T-helper 2 cell treated with Interferon-gamma antibody and Interleukin-4, amounts not matched to agents 5 μg/mL and 100 μg/mL, for 36 hours (primary cell): Measurements from ENCODE around the gene INAVA.
"Not testable (repeated sequence)": the region's sequence is repeated elsewhere in the genome, so short reads cannot be mapped to it uniquely, and the experiment has no call there.

Source experiments
- DNase-seq: peaks from one replicate; pipeline ENCODE4 v3.0.0; 2021; ENCODE audit warnings: low spot score
- H3K27ac Mint-ChIP-seq: one replicate; pipeline ENCODE4 v1.8.0; 2021; ENCODE audit warnings: mild to moderate bottlenecking, mixed read lengths
- H3K27me3 Mint-ChIP-seq: one replicate; pipeline ENCODE4 v1.8.0; 2021; ENCODE audit warnings: low read depth, mixed read lengths
- H3K36me3 Mint-ChIP-seq: one replicate; pipeline ENCODE4 v1.8.0; 2021; ENCODE audit warnings: low read depth, mixed read lengths
- H3K4me1 Mint-ChIP-seq: one replicate; pipeline ENCODE4 v1.8.0; 2021; ENCODE audit warnings: low read depth, mixed read lengths
- H3K4me3 Mint-ChIP-seq: one replicate; pipeline ENCODE4 v1.8.0; 2022; ENCODE audit warnings: mild to moderate bottlenecking, moderate library complexity, mixed read lengths
- H3K9me3 Mint-ChIP-seq: one replicate; pipeline ENCODE4 v1.8.0; 2021; ENCODE audit warnings: mixed read lengths

INAVA gene

DNA sequence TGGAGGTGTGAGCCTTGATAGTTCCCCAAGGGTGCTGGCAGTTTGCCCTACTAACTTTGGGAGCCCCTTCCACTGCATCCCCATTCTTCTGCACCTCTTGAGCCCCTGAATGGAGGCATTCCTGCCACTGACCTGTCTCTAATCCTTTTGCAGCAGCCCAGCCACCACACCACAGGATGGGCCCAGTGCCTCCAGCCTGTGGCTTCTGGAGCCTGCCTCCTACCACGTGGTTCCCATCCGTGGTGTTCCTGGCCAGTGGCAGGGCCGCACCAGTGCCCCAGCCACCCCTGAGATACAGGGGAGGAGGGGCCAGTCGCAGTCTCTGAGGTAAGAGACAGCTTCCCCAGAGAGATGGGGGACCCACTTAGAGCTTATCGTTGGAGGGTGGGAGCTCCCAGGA, 14.4 kb downstream of the INAVA start:
- Mint-ChIP-seq H3K27me3 (peaks cover 39% of the 10 kb centered on the region), H3K4me1 (peaks cover 9% of the 10 kb centered on the region), H3K4me3 (no peak overlapping the region), H3K9me3 (no peaks in the 10 kb centered on the region), H3K27ac (no peak overlapping the region), H3K36me3 (no peaks in the 10 kb centered on the region)
- no peak for DNase-seq

- H3K27me3 Mint-ChIP-seq: peaks cover 39% of the 10 kb centered on the region
- H3K27ac Mint-ChIP-seq: no peak overlapping the region
- H3K4me1 Mint-ChIP-seq: peaks cover 9% of the 10 kb centered on the region
- DNase-seq: no peak
- no peaks in the 10 kb centered on the region for H3K9me3 Mint-ChIP-seq
- no peaks in the 10 kb centered on the region for H3K36me3 Mint-ChIP-seq
- no peak overlapping the region for H3K4me3 Mint-ChIP-seq
Measured at GRCh38 chr1:200909757-200910239, 15.1 kb downstream of the INAVA start.

DNA sequence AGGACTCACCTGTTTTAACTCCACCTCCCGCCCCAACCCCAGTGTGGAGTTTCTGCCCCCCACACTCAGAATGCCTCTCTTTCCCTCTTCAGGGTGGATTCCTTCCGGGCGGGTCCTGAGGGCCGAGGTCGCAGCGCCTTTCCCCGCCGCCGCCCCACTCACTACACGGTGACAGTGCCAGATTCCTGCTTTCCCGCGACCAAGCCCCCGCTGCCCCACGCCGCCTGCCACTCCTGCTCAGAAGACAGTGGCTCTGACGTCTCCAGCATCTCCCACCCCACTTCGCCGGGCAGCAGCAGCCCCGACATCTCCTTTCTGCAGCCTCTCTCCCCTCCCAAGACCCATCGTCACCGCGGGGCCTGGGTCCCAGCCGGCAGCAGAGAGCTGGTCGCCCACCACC, 16.7 kb downstream of the INAVA start:
- Mint-ChIP-seq H3K4me1 (peaks cover 3% of the 10 kb centered on the region), H3K27ac (no peak overlapping the region), H3K27me3 (peaks cover 39% of the 10 kb centered on the region), H3K36me3 (no peaks in the 10 kb centered on the region), H3K9me3 (no peaks in the 10 kb centered on the region), H3K4me3 (no peak overlapping the region)
- no peak for DNase-seq

DNA sequence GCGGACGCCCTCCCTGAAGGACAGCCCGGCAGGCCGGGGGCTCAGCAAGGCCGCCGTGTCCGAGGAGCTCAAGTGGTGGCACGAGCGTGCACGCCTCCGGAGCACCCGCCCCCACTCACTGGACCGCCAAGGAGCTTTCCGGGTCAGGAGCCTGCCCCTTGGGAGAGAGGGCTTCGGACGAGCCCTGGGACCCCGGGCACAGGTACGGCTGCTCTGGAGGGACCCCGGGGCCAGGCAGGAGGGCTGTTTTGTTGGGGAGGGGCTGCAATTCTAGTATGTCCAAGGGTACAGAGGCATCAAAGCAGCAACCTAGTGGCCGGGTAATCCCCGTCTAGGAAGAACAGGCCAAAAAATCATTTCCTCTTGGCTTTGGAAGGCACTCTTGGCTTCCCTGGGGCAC, 17.2 kb downstream of the INAVA start:
- H3K4me1 Mint-ChIP-seq, H3K4me3 Mint-ChIP-seq, DNase-seq, H3K36me3 Mint-ChIP-seq, H3K9me3 Mint-ChIP-seq, H3K27ac Mint-ChIP-seq: not testable (repeated sequence)
- peaks cover 34% of the 10 kb centered on the region for H3K27me3 Mint-ChIP-seq

- Mint-ChIP-seq H3K27ac (no peak overlapping the region), H3K9me3 (no peaks in the 10 kb centered on the region), H3K4me3 (no peak overlapping the region), H3K27me3 (peaks cover 27% of the 10 kb centered on the region), H3K4me1 (no peaks in the 10 kb centered on the region), H3K36me3 (no peaks in the 10 kb centered on the region)
- no peak for DNase-seq
Measured at GRCh38 chr1:200912737-200913407, 18.2 kb downstream of the INAVA start.

- peaks cover 21% of the 10 kb centered on the region for H3K27me3 Mint-ChIP-seq
- no peaks in the 10 kb centered on the region for H3K4me1 Mint-ChIP-seq
- H3K4me3 Mint-ChIP-seq: no peak overlapping the region
- H3K9me3 Mint-ChIP-seq: no peaks in the 10 kb centered on the region
- H3K36me3 Mint-ChIP-seq: no peaks in the 10 kb centered on the region
- no peak for DNase-seq
- H3K27ac Mint-ChIP-seq: no peak overlapping the region
Measured at GRCh38 chr1:200916152-200916551, 21.5 kb downstream of the INAVA start.

GRCh38 chr1:200916681-200917080, 22.0 kb downstream of the INAVA start:
- H3K27me3 Mint-ChIP-seq: peaks cover 23% of the 10 kb centered on the region
- H3K4me3 Mint-ChIP-seq: no peak overlapping the region
- no peak overlapping the region for H3K27ac Mint-ChIP-seq
- H3K4me1 Mint-ChIP-seq: no peaks in the 10 kb centered on the region
- no peak for DNase-seq
- no peaks in the 10 kb centered on the region for H3K36me3 Mint-ChIP-seq
- no peaks in the 10 kb centered on the region for H3K9me3 Mint-ChIP-seq

- Mint-ChIP-seq H3K4me1 (no peaks in the 10 kb centered on the region), H3K9me3 (no peaks in the 10 kb centered on the region), H3K27me3 (peaks cover 27% of the 10 kb centered on the region), H3K4me3 (no peak overlapping the region), H3K27ac (no peak overlapping the region), H3K36me3 (no peaks in the 10 kb centered on the region)
- no peak for DNase-seq
Measured at GRCh38 chr1:200917291-200917817, 22.7 kb downstream of the INAVA start.

GRCh38 chr1:200918006-200918405, 23.3 kb downstream of the INAVA start:
- peaks cover 22% of the 10 kb centered on the region for H3K27me3 Mint-ChIP-seq
- H3K36me3 Mint-ChIP-seq: no peaks in the 10 kb centered on the region
- no peaks in the 10 kb centered on the region for H3K9me3 Mint-ChIP-seq
- no peak for DNase-seq
- no peak overlapping the region for H3K4me3 Mint-ChIP-seq
- H3K27ac Mint-ChIP-seq: no peak overlapping the region
- H3K4me1 Mint-ChIP-seq: no peaks in the 10 kb centered on the region

- Mint-ChIP-seq H3K36me3 (no peaks in the 10 kb centered on the region), H3K27me3 (peaks cover 22% of the 10 kb centered on the region), H3K4me3 (no peak overlapping the region), H3K27ac (no peak overlapping the region), H3K4me1 (no peaks in the 10 kb centered on the region), H3K9me3 (no peaks in the 10 kb centered on the region)
- no peak for DNase-seq
Measured at GRCh38 chr1:200919386-200919785, 24.7 kb downstream of the INAVA start.

DNA sequence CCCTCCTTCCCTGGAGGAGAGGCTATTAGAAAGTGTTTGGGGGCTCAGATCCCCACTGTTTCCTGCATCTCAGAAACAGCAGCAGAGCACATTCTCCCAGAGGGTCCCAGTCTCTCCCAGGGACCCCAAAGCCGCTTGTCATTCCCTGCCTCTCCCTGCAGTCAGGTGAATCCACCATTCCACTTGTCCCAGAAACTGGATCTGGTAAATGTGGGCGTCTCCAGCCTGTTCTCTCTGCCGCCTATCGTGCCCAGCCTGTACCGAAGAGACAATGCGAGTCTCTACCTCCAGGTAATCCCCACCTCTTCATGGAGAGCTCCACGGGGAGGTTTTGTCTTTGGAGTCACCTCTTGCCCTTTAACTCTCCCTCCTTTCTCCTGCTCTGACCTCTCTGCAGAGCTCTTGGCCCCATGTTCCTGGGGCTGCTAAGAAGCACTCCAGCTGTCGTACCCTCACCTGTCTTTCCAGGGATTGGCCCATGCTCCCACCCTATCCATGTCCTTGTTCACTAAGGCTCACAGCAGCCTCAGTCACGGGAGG, 26.9 kb downstream of the INAVA start:
- H3K36me3 Mint-ChIP-seq: no peaks in the 10 kb centered on the region
- H3K4me3 Mint-ChIP-seq: no peak overlapping the region
- no peak overlapping the region for H3K27ac Mint-ChIP-seq

GRCh38 chr1:200922406-200922805, 27.7 kb downstream of the INAVA start:
- Mint-ChIP-seq H3K9me3 (no peaks in the 10 kb centered on the region), H3K27ac (no peak overlapping the region), H3K27me3 (peaks cover 31% of the 10 kb centered on the region), H3K36me3 (no peaks in the 10 kb centered on the region), H3K4me3 (no peak overlapping the region), H3K4me1 (peaks cover 2% of the 10 kb centered on the region)
- DNase-seq: no peak

More for the DNA sequence above, 26.9 kb downstream of the INAVA start:
- no peak for DNase-seq
- peaks cover 2% of the 10 kb centered on the region for H3K4me1 Mint-ChIP-seq
- H3K9me3 Mint-ChIP-seq: no peaks in the 10 kb centered on the region
- H3K27me3 Mint-ChIP-seq: peaks cover 29% of the 10 kb centered on the region

- H3K27ac Mint-ChIP-seq: no peak overlapping the region
- no peaks in the 10 kb centered on the region for H3K36me3 Mint-ChIP-seq
- peaks cover 27% of the 10 kb centered on the region for H3K27me3 Mint-ChIP-seq
- H3K4me1 Mint-ChIP-seq: peaks cover 2% of the 10 kb centered on the region
- H3K9me3 Mint-ChIP-seq: no peaks in the 10 kb centered on the region
- H3K4me3 Mint-ChIP-seq: no peak overlapping the region
- no peak for DNase-seq
Measured at GRCh38 chr1:200923601-200924000, 28.9 kb downstream of the INAVA start.

- H3K9me3 Mint-ChIP-seq: peaks cover under 1% of the 10 kb centered on the region
- H3K4me3 Mint-ChIP-seq: no peak overlapping the region
- H3K27ac Mint-ChIP-seq: no peak overlapping the region
- no peaks in the 10 kb centered on the region for H3K36me3 Mint-ChIP-seq
- DNase-seq: no peak
- peaks cover 20% of the 10 kb centered on the region for H3K27me3 Mint-ChIP-seq
- H3K4me1 Mint-ChIP-seq: peaks cover 2% of the 10 kb centered on the region
Measured at GRCh38 chr1:200925831-200926230, 31.1 kb downstream of the INAVA start.
